ENCODE measurements around the gene TRAF3IP3. TPM values are rescaled to one million over a fixed set of nuclear protein-coding genes. Genes with fewer than 3 reads are reported as not detected.

Gene TRAF3IP3
- total RNA-seq, 1 donor from 2014 or later = not detected

DNA sequence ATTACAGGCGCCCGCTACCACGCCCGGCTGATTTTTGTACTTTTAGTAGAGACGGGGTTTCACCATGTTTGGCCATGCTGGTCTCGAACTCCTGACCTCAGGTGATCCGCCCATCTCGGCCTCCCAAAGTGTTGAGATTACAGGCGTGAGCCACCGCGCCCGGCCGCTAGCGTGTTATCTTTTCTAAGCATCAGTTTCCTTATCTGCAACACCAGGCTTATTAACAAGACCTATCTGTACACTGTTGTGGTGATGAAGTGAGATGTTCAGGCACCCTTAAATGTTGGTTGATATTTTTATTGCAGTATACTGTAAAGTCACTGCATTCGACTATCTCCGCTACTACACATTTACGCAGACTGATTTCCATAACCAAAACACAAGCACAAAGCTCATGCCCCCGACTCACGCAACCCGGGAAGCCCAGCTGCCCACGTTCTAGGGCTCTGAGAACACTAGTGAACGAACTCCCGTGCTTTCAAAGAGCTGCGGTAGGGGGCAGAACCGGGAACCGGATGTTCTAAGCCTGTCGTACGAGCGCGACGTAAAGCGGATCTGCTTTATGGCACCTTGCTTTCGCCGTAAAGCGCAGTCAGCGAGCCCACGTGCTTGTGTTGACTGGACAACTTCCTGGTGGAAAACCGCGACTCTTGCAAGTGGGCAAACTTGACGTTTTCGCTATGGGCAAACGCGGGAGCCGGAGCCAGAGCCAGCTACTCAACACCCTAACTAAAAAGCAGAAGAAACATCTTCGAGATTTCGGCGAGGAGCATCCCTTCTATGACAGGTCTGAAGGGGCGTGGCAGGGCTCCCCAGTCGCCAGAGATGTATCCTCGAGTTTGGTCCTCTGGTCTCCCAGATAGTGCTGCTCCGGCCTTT lies 71.8 kb downstream of the TRAF3IP3 start, which contains the start of gene UTP25:
TSS of gene UTP25 (plus strand) at position 589 of the 879 bp plus-strand sequence. CDS start at position 681, 92 bp downstream.
- DNase-seq = peak; percentile 99

DNA sequence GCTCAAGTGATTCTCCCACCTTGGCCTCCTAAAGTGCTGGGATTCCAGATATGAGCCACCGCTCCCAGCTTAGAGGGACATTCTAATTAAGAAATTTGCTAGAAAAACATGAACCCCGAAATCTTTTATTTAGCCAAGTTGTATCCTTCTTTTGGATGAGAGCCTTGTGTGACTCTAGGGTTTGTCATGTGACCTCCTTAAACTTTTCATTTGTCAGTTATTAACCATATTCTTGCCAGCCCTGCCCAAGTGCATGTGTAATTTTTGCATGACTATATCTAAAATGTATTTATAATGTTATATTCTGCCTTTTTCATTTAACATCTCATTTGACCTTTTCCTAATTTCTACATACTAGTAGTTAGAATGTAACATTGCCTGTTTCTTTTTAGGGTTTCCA lies 73.9 kb downstream of the TRAF3IP3 start:
- no peak for DNase-seq

DNA sequence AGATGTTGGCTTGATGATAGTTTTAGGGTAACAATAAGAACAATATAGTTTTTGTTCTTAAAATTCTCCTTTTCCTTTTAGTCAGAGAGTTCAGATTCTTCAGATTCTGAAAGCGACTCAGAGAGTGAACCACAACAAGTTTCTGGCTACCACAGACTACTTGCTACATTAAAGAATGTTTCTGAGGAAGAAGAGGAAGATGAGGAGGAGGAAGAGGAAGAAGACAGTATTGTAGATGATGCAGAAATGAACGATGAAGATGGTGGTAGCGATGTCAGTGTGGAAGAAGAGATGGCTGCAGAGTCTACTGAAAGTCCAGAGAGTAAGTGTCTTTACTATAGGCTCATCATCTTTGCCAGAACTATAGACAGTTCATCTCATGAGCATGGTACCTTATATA lies 74.9 kb downstream of the TRAF3IP3 start:
- DNase-seq = no peak

DNA sequence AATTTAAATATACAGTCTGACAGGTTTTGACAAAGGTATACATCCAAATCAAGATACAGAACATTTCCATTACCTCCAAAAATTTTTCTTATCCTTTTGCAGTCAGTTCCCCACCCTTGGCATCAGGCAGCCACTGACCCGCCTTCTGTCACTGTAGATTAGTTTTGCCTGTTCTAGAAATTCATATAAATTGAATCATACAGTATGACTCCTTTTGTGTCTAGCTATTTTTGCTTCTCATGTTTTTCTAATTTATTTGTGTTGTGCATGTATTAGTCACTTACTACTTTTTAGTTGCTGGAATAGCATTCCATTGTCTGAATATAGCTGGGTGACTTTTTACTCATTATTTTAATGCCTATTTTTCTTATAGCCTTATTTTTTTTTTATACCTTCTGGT lies 75.8 kb downstream of the TRAF3IP3 start:
- DNase-seq = no peak

Other genes starting within 250 kb of the TRAF3IP3 start
- gene CAMK1G, start 172.3 kb upstream of the TRAF3IP3 start, total RNA-seq = not detected in 2 replicates
- gene LAMB3, start 103.6 kb upstream of the TRAF3IP3 start, total RNA-seq = 1.5 and 1.9 TPM in 2 replicates
- gene G0S2, start 80.6 kb upstream of the TRAF3IP3 start, total RNA-seq = 0.33 and 1.0 TPM in 2 replicates
- not detected in 2 replicates for gene HSD11B1, start 51.2 kb upstream of the TRAF3IP3 start, total RNA-seq
- gene C1orf74, start 28.5 kb downstream of the TRAF3IP3 start, total RNA-seq = 2.2 and 2.4 TPM in 2 replicates
- gene IRF6, start 50.1 kb downstream of the TRAF3IP3 start, total RNA-seq = 1.0 and 2.4 TPM in 2 replicates
- gene UTP25, start 71.9 kb downstream of the TRAF3IP3 start, total RNA-seq = 6.9 and 8.2 TPM in 2 replicates
- gene SYT14, start 182.2 kb downstream of the TRAF3IP3 start, total RNA-seq = 0.09 and 0.17 TPM in 2 replicates

Data from dermis blood vessel endothelial cell (primary cell).